Tibial nerve (tissue), 4 donors: Measurements from ENCODE around the gene SOX9. TPM values are rescaled to one million over a fixed set of nuclear protein-coding genes. Genes with fewer than 3 reads are reported as not detected.

ENCODE experiments used
- DNase-seq, 2 donors: peaks; one replicate each; pipeline ENCODE4 v3.0.0-alpha.2; 2019; ENCODE audit warnings: low spot score in 2 of 2
- H3K27ac ChIP-seq, 4 donors: fragments of 200-600 bp; sonication (generic) in 3 of 4; one replicate each; pipeline ENCODE4 v1.5.1; 2017 to 2019; ENCODE audit warnings: mild to moderate bottlenecking in 1 of 4
- H3K27me3 ChIP-seq, 2 donors: fragments of 200-600 bp; sonication (generic) in 1 of 2; one replicate each; pipeline versions ENCODE4 v1.5.1 to v1.6.0; 2017 to 2019
- H3K36me3 ChIP-seq, 3 donors: fragments of 200-600 bp; sonication (generic); one replicate each; pipeline ENCODE4 v1.5.1; 2018 to 2019
- H3K4me1 ChIP-seq, 4 donors: fragments of 200-600 bp; sonication (generic) in 3 of 4; one replicate each; pipeline ENCODE4 v1.5.1; 2017 to 2019
- H3K4me3 ChIP-seq, 4 donors: fragments of 200-600 bp; sonication (generic) in 3 of 4; one replicate each; pipeline ENCODE4 v1.5.1; 2017 to 2019; ENCODE audit warnings: mild to moderate bottlenecking in 1 of 4, moderate library complexity in 1 of 4
- H3K9me3 ChIP-seq, 4 donors: fragments of 200-600 bp; sonication (generic) in 3 of 4; one replicate each; pipeline ENCODE4 v1.5.1; 2017 to 2019
- EP300 ChIP-seq, 2 donors: sonication (generic); formaldehyde crosslinking; IDR thresholded peaks; one replicate each; pipeline ENCODE4 v1.6.1; 2017; ENCODE audit warnings: antibody characterized with exemption in 2 of 2, mild to moderate bottlenecking in 1 of 2
- POLR2A ChIP-seq, 2 donors: fragments of 450-650 bp; IDR thresholded peaks; one replicate each; pipeline ENCODE4 v1.6.1; 2017; ENCODE audit warnings: antibody characterized with exemption in 2 of 2, mild to moderate bottlenecking in 2 of 2, moderate library complexity in 2 of 2
- WGBS, 2 donors: methylation state at CpG; one replicate each; pipeline ENCODE4 v1.1.5; 2018; 5-methylcytosine and 5-hydroxymethylcytosine counted together
- total RNA-seq, 4 donors: library from RNA; depleted of rRNA; stranded (reverse); fragments of >200 nt; gene quantifications; one replicate each; pipeline ENCODE4 v1.1.0, GENCODE V29; 2016
- TF ChIP-seq, protein P1 (sequence below), 5 experiments: fragments of 200-600 bp in 3 of 5; fragments of 450-650 bp in 2 of 5; sonication (generic) in 3 of 5; IDR thresholded peaks; one replicate each; pipeline ENCODE4 v1.5.1; 2016 to 2019; ENCODE audit warnings: antibody characterized with exemption in 5 of 5, mild to moderate bottlenecking in 3 of 5, moderate library complexity in 2 of 5

The SOX9 gene
- total RNA-seq, 4 donors from 2014 or later = 6.6 to 22.9 (median 18.2) TPM

DNA sequence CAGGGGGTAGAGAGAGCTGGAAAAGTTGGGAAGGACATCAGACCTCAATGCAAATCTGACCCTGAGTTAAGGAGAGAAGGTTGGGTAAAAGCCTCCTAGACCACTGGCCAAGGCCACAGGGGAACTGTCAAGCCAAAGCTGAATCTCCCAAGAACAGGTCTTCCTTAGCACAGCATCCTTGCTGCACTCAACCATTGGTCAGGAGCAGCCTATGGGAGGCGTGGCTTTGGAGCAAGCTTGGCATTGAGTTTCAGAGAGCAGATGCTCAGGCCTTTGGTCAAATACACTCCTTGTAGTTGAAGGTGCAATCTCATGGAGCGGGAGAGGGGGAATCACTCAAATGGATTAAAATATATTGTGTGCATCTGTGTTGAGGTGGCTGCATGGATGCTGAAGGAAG is 21.8 kb downstream of the SOX9 start:
- 93 to 96% methylated on average over 2 of the region's 2 CpGs for WGBS, 2 donors
- no peak for DNase-seq
- Histone ChIP-seq H3K27ac (no peak overlapping the region), H3K4me1 (no peaks in the 10 kb centered on the region), H3K9me3 (no peaks in the 10 kb centered on the region), H3K4me3 (no peak overlapping the region), H3K27me3 (no peaks in the 10 kb centered on the region), H3K36me3 (no peaks in the 10 kb centered on the region)
- no peak for TF ChIP-seq POLR2A (IDR thresholded peaks at IDR 0.05)
- TF ChIP-seq, protein P1, sequence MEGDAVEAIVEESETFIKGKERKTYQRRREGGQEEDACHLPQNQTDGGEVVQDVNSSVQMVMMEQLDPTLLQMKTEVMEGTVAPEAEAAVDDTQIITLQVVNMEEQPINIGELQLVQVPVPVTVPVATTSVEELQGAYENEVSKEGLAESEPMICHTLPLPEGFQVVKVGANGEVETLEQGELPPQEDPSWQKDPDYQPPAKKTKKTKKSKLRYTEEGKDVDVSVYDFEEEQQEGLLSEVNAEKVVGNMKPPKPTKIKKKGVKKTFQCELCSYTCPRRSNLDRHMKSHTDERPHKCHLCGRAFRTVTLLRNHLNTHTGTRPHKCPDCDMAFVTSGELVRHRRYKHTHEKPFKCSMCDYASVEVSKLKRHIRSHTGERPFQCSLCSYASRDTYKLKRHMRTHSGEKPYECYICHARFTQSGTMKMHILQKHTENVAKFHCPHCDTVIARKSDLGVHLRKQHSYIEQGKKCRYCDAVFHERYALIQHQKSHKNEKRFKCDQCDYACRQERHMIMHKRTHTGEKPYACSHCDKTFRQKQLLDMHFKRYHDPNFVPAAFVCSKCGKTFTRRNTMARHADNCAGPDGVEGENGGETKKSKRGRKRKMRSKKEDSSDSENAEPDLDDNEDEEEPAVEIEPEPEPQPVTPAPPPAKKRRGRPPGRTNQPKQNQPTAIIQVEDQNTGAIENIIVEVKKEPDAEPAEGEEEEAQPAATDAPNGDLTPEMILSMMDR (IDR thresholded peaks at IDR 0.05) = no peak
- TF ChIP-seq EP300 (IDR thresholded peaks at IDR 0.05) = no peak

DNA sequence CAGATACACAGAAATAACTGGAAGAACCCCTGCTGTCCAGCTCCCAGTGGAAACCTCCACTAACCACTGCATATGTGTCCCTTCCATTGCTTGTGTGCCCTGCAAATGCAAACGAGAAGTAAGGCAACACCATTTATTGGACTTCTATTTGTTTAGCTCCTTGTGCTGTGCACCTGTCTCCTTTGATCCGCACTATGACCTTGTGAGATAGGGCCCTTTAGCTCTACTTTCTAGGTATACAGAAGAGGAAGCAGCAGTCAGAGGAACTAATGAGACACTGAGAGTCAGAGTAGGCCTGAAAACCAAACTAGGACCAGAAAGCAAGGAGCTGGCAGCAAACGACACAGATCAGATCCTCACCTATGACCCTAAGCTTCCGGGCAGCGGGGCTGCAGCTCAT is 22.4 kb downstream of the SOX9 start:
- H3K27ac ChIP-seq = no peak overlapping the region
- H3K27me3 ChIP-seq = no peaks in the 10 kb centered on the region
- H3K36me3 ChIP-seq = no peaks in the 10 kb centered on the region
- H3K4me1 ChIP-seq = no peaks in the 10 kb centered on the region
- no peak overlapping the region for H3K4me3 ChIP-seq
- no peak for DNase-seq
- WGBS, 2 donors = 73 to 79% methylated on average over 5 of the region's 5 CpGs
- TF ChIP-seq EP300 (IDR thresholded peaks at IDR 0.05) (no peak), POLR2A (IDR thresholded peaks at IDR 0.05) (no peak)
- TF ChIP-seq, protein P1 (IDR thresholded peaks at IDR 0.05) = no peak
- H3K9me3 ChIP-seq = no peaks in the 10 kb centered on the region

DNA sequence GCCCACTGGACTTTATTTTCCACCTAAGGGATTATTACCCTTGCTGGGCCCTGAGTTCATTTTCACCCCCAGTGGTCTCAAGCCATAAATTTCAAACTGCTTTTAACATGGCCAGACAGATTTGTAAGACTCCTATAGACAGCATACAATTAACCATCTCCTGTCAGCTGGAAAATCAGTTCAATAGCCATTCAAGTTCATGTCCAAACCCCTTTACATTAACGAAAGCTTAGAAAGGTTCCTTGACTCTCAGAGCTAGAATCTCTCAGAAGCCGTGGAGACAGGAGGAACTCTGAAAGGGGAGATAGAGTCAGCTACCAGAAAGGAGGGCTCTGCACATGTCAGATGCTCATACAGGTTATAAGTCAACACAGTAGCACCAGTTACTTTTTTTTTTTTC is 23.3 kb downstream of the SOX9 start:
- no peak for TF ChIP-seq EP300 (IDR thresholded peaks at IDR 0.05)
- H3K4me1 ChIP-seq = no peaks in the 10 kb centered on the region
- DNase-seq = no peak
- no peaks in the 10 kb centered on the region for H3K27me3 ChIP-seq
- no peak overlapping the region for H3K4me3 ChIP-seq
- no peaks in the 10 kb centered on the region for H3K9me3 ChIP-seq
- 54 to 93% methylated on average over 2 of the region's 2 CpGs for WGBS, 2 donors
- no peak overlapping the region for H3K27ac ChIP-seq
- no peaks in the 10 kb centered on the region for H3K36me3 ChIP-seq

DNA sequence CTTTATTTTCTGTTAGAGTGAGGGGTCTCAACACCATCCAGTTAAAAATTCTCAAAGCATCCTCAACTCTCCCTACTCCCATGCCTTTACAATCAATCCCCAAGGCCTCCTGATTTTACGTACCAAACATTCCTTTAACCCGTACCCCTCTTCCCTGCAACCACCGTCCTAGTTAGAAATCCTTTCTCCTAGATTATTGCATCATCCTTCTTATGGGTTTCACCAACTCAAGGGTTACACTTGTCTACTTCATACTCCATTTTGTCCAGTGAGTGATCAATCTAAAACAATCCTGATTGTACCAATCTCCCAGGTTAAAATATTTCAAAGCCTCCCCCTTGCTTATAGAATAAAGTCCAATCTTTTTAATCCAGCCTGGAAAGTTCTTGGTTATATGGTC is 24.7 kb downstream of the SOX9 start:
- no peak overlapping the region for H3K27ac ChIP-seq
- no peaks in the 10 kb centered on the region for H3K36me3 ChIP-seq
- H3K9me3 ChIP-seq = no peaks in the 10 kb centered on the region
- no peaks in the 10 kb centered on the region for H3K4me1 ChIP-seq
- no peak for TF ChIP-seq EP300 (IDR thresholded peaks at IDR 0.05)
- H3K4me3 ChIP-seq = no peak overlapping the region
- 88 to 89% methylated on average over 3 of the region's 3 CpGs for WGBS, 2 donors
- no peaks in the 10 kb centered on the region for H3K27me3 ChIP-seq
- DNase-seq = no peak

DNA sequence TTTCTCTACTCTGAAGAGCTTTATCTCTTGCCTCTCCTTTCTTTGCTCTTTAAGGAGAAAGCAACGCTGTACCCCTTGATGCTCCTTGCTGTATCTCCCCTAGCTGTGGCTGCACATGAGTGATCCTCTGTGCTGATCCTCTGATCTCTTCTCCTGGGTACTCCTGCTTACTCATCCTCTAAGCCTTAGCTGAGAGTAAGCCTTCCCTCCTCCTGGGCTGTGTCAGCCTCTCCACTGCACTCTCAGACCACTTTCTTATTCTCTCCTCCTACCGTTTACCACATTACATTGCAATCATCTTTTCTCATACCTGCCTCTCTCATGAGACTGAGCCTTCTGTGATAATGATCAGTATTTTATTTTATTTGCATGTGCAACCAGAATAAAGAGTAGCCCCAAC is 25.1 kb downstream of the SOX9 start:
- no peak for TF ChIP-seq EP300 (IDR thresholded peaks at IDR 0.05)
- DNase-seq = no peak
- 87 to 90% methylated on average over 2 of the region's 2 CpGs for WGBS, 2 donors
- no peaks in the 10 kb centered on the region for H3K9me3 ChIP-seq
- no peaks in the 10 kb centered on the region for H3K36me3 ChIP-seq
- no peak overlapping the region for H3K27ac ChIP-seq
- no peak overlapping the region for H3K4me3 ChIP-seq
- H3K27me3 ChIP-seq = no peaks in the 10 kb centered on the region
- H3K4me1 ChIP-seq = peaks cover 0 to 4% (median 0%) of the 10 kb centered on the region in 4 donors

DNA sequence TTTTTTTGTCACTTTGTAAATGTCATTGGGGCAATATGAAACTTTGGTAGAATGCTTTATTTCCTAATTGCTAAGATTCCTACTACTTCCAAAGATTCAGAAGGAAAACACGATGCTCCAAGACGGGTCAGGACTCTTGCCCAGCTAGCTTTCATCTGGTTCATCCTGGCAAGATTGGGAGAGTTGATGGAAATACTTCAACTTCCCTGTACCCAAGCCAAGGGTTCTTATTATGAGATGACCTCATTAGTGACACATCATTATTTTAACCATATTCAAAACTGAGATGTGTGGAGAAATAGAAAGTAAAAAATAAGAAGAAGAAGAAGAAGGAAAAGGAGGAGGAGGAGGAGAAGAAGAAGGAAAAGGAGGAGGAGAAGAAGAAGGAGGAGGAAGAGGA is 25.6 kb downstream of the SOX9 start:
- TF ChIP-seq, protein P1 (IDR thresholded peaks at IDR 0.05) = no peak
- TF ChIP-seq POLR2A (IDR thresholded peaks at IDR 0.05) (no peak), EP300 (IDR thresholded peaks at IDR 0.05) (no peak)
- Histone ChIP-seq H3K27me3 (no peaks in the 10 kb centered on the region), H3K27ac (no peak overlapping the region), H3K4me3 (no peak overlapping the region), H3K36me3 (no peaks in the 10 kb centered on the region), H3K9me3 (no peaks in the 10 kb centered on the region), H3K4me1 (peaks cover 0 to 8% (median 0%) of the 10 kb centered on the region in 4 donors)
- no peak for DNase-seq
- WGBS, 2 donors = 78 to 82% methylated on average over 2 of the region's 2 CpGs
